ENCODE measurements around the gene PKNOX1.

PKNOX1 gene

GRCh38 chr21:43024439-43025136 is 50.2 kb downstream of the PKNOX1 start:
- no peak overlapping the region for H3K4me3 ChIP-seq (ENCODE audit: low read depth, low read length)
- no peak for DNase-seq (ENCODE audit: low read depth)

GRCh38 chr21:43025636-43026180 is 51.3 kb downstream of the PKNOX1 start:
- no peak overlapping the region for H3K4me3 ChIP-seq (ENCODE audit: low read depth, low read length)
- no peak for DNase-seq (ENCODE audit: low read depth)
- no peak for TF ChIP-seq MYC (IDR thresholded peaks at IDR 0.05; ENCODE audit: low read depth, low read length)
- TF ChIP-seq CTCF (IDR thresholded peaks at IDR 0.05; ENCODE audit: low read depth, low read length) = no peak
- no peak for TF ChIP-seq POLR2A (IDR thresholded peaks at IDR 0.05; ENCODE audit: extremely low read depth, insufficient read length)
- TF ChIP-seq MAX (IDR thresholded peaks at IDR 0.05; ENCODE audit: low read depth, low read length) = no peak

More at GRCh38 chr21:43024439-43025136, 50.2 kb downstream of the PKNOX1 start:
- TF ChIP-seq POLR2A (IDR thresholded peaks at IDR 0.05; ENCODE audit: extremely low read depth, insufficient read length) = no peak
- TF ChIP-seq CTCF (IDR thresholded peaks at IDR 0.05; ENCODE audit: low read depth, low read length) = no peak
- TF ChIP-seq MAX (IDR thresholded peaks at IDR 0.05; ENCODE audit: low read depth, low read length) = no peak
- TF ChIP-seq MYC (IDR thresholded peaks at IDR 0.05; ENCODE audit: low read depth, low read length) = no peak

- TF ChIP-seq CTCF (IDR thresholded peaks at IDR 0.05; ENCODE audit: low read depth, low read length) = no peak
- no peak for TF ChIP-seq MAX (IDR thresholded peaks at IDR 0.05; ENCODE audit: low read depth, low read length)
- TF ChIP-seq POLR2A (IDR thresholded peaks at IDR 0.05; ENCODE audit: extremely low read depth, insufficient read length) = no peak
- no peak for TF ChIP-seq MYC (IDR thresholded peaks at IDR 0.05; ENCODE audit: low read depth, low read length)
- H3K4me3 ChIP-seq (ENCODE audit: low read depth, low read length) = no peak overlapping the region
- DNase-seq (ENCODE audit: low read depth) = no peak
Measured at GRCh38 chr21:43027846-43028731, 53.7 kb downstream of the PKNOX1 start.

GRCh38 chr21:43029785-43030184 is 55.4 kb downstream of the PKNOX1 start:
- no peak overlapping the region for H3K4me3 ChIP-seq (ENCODE audit: low read depth, low read length)
- no peak for DNase-seq (ENCODE audit: low read depth)
- no peak for TF ChIP-seq MYC (IDR thresholded peaks at IDR 0.05; ENCODE audit: low read depth, low read length)
- TF ChIP-seq CTCF (IDR thresholded peaks at IDR 0.05; ENCODE audit: low read depth, low read length) = no peak
- TF ChIP-seq MAX (IDR thresholded peaks at IDR 0.05; ENCODE audit: low read depth, low read length) = no peak
- TF ChIP-seq POLR2A (IDR thresholded peaks at IDR 0.05; ENCODE audit: extremely low read depth, insufficient read length) = no peak

GRCh38 chr21:43031121-43031619 is 56.8 kb downstream of the PKNOX1 start:
- TF ChIP-seq CTCF (IDR thresholded peaks at IDR 0.05; ENCODE audit: low read depth, low read length) = no peak
- no peak for TF ChIP-seq POLR2A (IDR thresholded peaks at IDR 0.05; ENCODE audit: extremely low read depth, insufficient read length)
- no peak for TF ChIP-seq MAX (IDR thresholded peaks at IDR 0.05; ENCODE audit: low read depth, low read length)
- TF ChIP-seq MYC (IDR thresholded peaks at IDR 0.05; ENCODE audit: low read depth, low read length) = no peak
- DNase-seq (ENCODE audit: low read depth) = no peak
- no peak overlapping the region for H3K4me3 ChIP-seq (ENCODE audit: low read depth, low read length)

Measured in NB4 (cell line).